Stimulated activated CD4-positive, alpha-beta T cell treated with anti-CD3 and anti-CD28 coated beads, Interleukin-12 subunit alpha, Interleukin-12 subunit beta, amount 100 ng/mL, for 24 hours (primary cell): ENCODE results near the gene GRID2.
"Not testable (repeated sequence)": the region's sequence is repeated elsewhere in the genome, so short reads cannot be mapped to it uniquely, and the experiment has no call there.

Experiments
- DNase-seq, 2 experiments: peaks; one replicate each; pipeline ENCODE4 v3.0.0-alpha.2; 2020; ENCODE audit warnings: low read depth in 2 of 2

GRID2 gene

GRCh38 chr4:93312299-93312698 lies 1008.5 kb downstream of the GRID2 start:
- DNase-seq, result no peak

GRCh38 chr4:93313197-93313596 lies 1009.4 kb downstream of the GRID2 start:
- DNase-seq, result no peak

GRCh38 chr4:93317057-93317456 lies 1013.3 kb downstream of the GRID2 start:
- DNase-seq, result no peak

GRCh38 chr4:93317561-93317960 lies 1013.8 kb downstream of the GRID2 start:
- no peak for DNase-seq

- no peak for DNase-seq
These were observed 1015.3 kb downstream of the GRID2 start for GRCh38 chr4:93319041-93319440.

GRCh38 chr4:93320356-93320755 lies 1016.6 kb downstream of the GRID2 start:
- DNase-seq, result no peak

GRCh38 chr4:93327346-93327745 lies 1023.6 kb downstream of the GRID2 start:
- no peak for DNase-seq

GRCh38 chr4:93334003-93334402 lies 1030.2 kb downstream of the GRID2 start:
- no peak for DNase-seq

- DNase-seq, result no peak
These were observed 1033.4 kb downstream of the GRID2 start for GRCh38 chr4:93337196-93337595.

GRCh38 chr4:93342738-93343137 lies 1039.0 kb downstream of the GRID2 start:
- DNase-seq, result no peak

- DNase-seq, result no peak
These were observed 1043.1 kb downstream of the GRID2 start for GRCh38 chr4:93346840-93347239.

GRCh38 chr4:93348896-93349295 lies 1045.1 kb downstream of the GRID2 start:
- no peak for DNase-seq

GRCh38 chr4:93351846-93352245 lies 1048.1 kb downstream of the GRID2 start:
- no peak for DNase-seq

GRCh38 chr4:93355411-93355810 lies 1051.6 kb downstream of the GRID2 start:
- DNase-seq, result no peak

GRCh38 chr4:93359586-93359985 lies 1055.8 kb downstream of the GRID2 start:
- no peak for DNase-seq

- not testable (repeated sequence) for DNase-seq
These were observed 1062.5 kb downstream of the GRID2 start for GRCh38 chr4:93366169-93366755.

GRCh38 chr4:93368968-93369367 lies 1065.2 kb downstream of the GRID2 start:
- DNase-seq, result no peak

GRCh38 chr4:93370256-93370655 lies 1066.5 kb downstream of the GRID2 start:
- DNase-seq, result no peak

- no peak for DNase-seq
These were observed 1070.4 kb downstream of the GRID2 start for GRCh38 chr4:93373893-93374860.

- no peak for DNase-seq
These were observed 1080.5 kb downstream of the GRID2 start for GRCh38 chr4:93384241-93384640.

GRCh38 chr4:93384887-93385286 lies 1081.1 kb downstream of the GRID2 start:
- DNase-seq, result no peak

- no peak for DNase-seq
These were observed 1090.8 kb downstream of the GRID2 start for GRCh38 chr4:93394545-93395081.

- no peak for DNase-seq
These were observed 1092.5 kb downstream of the GRID2 start for GRCh38 chr4:93396272-93396671.
